ENCODE results near the gene CNGA3. TPM values are rescaled to one million over a fixed set of nuclear protein-coding genes. Genes with fewer than 3 reads are reported as not detected.

Gene CNGA3
- total and polyA plus RNA-seq, 2 of the 4 experiments (the other 2 are of a cell fraction), result under 0.01 TPM; not detected in 1

DNA sequence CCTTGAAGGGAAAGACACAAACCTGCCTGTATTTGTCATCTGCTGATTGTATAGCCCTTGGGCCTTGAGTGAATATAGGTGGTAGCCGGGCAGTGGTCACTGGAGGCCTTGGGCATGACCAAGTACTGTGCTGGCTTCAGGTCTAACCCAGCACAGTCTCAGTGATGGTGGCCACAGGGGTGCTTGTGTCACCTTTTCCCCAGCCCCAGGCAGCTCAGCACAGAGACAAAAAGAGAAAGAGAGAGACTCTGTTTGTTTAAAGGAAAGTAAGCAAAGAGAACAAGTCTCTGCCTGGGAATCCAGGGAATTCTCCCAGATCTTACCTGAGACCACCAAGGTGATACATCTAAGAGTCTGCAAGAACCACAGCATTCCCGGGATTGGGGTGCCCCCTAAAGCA is 59.0 kb downstream of the CNGA3 start:
- H4K91ac ChIP-seq (ENCODE audit: insufficient read depth, low read depth, low read length), result no peak overlapping the region
- no peak overlapping the region for H2BK5ac ChIP-seq (ENCODE audit: low read depth, low read length, poor library complexity, severe bottlenecking)
- H2AFZ ChIP-seq (replicated peaks; ENCODE audit: low read length, poor library complexity), result no peak overlapping the region
- H3K4me1 ChIP-seq (ENCODE audit: control insufficient read depth, insufficient read depth, low read length), result no peaks in the 10 kb centered on the region
- no peak overlapping the region for H3K18ac ChIP-seq (ENCODE audit: low read depth, low read length)
- ChIA-PET CTCF (no interaction called here), POLR2A (ENCODE audit: unreplicated experiment) (no interaction called here)
- no peak overlapping the region for H3K4me2 ChIP-seq (ENCODE audit: low read depth, low read length)
- BruUV-seq (replicated peaks), result no TSS peak
- no peak overlapping the region for H2BK120ac ChIP-seq (ENCODE audit: low read depth, low read length)
- H3K27ac ChIP-seq (ENCODE audit: insufficient read depth, low read length), result no peak overlapping the region
- no peak for ATAC-seq (ENCODE audit: low read depth)
- no peaks in the 10 kb centered on the region for H3K79me1 ChIP-seq (ENCODE audit: low read depth in 1 of 2, low read length in 2 of 2)
- H3K9me1 ChIP-seq (ENCODE audit: insufficient read depth, low read length), result no peaks in the 10 kb centered on the region
- H4K20me1 ChIP-seq (ENCODE audit: insufficient read depth, low read length), result no peaks in the 10 kb centered on the region
- no peak overlapping the region for H4K8ac ChIP-seq (ENCODE audit: low read depth in 2 of 2, low read length in 2 of 2)
- no peak overlapping the region for H3K4ac ChIP-seq (ENCODE audit: low read depth, low read length)
- no peaks in the 10 kb centered on the region for H3K9me3 ChIP-seq (ENCODE audit: control insufficient read depth, insufficient read depth, low read length)
- no peak overlapping the region for H2AK9ac ChIP-seq (replicated peaks; ENCODE audit: low read depth, low read length, poor library complexity)
- intact Hi-C loops (cut with micrococcal nuclease) (no loop called here), dilution Hi-C loops (cut with HindIII; ENCODE audit: low sequenced_read_pairs, unreplicated experiment) (no loop called here), in situ Hi-C loops (cut with MboI; ENCODE audit: low sequenced_read_pairs) (loop anchor here (5.0 to 25.0 kb wide), 2 partner anchors 197 to 432 kb away; no protein-coding TSS in a partner anchor)
- no CpG with 5 or more reads among the region's 2 CpGs for WGBS, 2 experiments (ENCODE audit: extremely low coverage in 2 of 2, insufficient read length in 1 of 2)
- no peak overlapping the region for H3K9ac ChIP-seq (ENCODE audit: low read depth, low read length)
- H3K27me3 ChIP-seq (ENCODE audit: control insufficient read depth, insufficient read depth, low read length), result peaks cover 11% of the 10 kb centered on the region
- H3K4me3 ChIP-seq (ENCODE audit: insufficient read depth, low read depth, low read length), result no peak overlapping the region
- no peak overlapping the region for H3K14ac ChIP-seq (replicated peaks; ENCODE audit: low read depth, low read length)
- no peak overlapping the region for H3K56ac ChIP-seq (ENCODE audit: extremely low read depth, insufficient read depth, low read length)
- TF ChIP-seq FOS (IDR thresholded peaks at IDR 0.05; ENCODE audit: low read depth, low read length) (no peak), RAD21 (IDR thresholded peaks at IDR 0.05; ENCODE audit: low read length) (no peak), POLR2A (IDR thresholded peaks at IDR 0.05; ENCODE audit: low read depth, low read length) (no peak), MAZ (IDR thresholded peaks at IDR 0.05; ENCODE audit: borderline replicate concordance, low read depth, low read length) (no peak), BHLHE40 (IDR thresholded peaks at IDR 0.05; ENCODE audit: low read depth, low read length) (no peak), CHD1 (IDR thresholded peaks at IDR 0.05; ENCODE audit: low read depth, low read length) (no peak), CEBPB (IDR thresholded peaks at IDR 0.05; ENCODE audit: low read depth, low read length) (no peak), RFX5 (IDR thresholded peaks at IDR 0.05; ENCODE audit: low read depth, low read length) (no peak), RCOR1 (IDR thresholded peaks at IDR 0.05; ENCODE audit: insufficient replicate concordance, low read length) (no peak), NFE2L2 (IDR thresholded peaks at IDR 0.05; ENCODE audit: low read depth, low read length) (no peak), MXI1 (IDR thresholded peaks at IDR 0.05; ENCODE audit: borderline replicate concordance, low read depth, low read length) (no peak), SMC3 (IDR thresholded peaks at IDR 0.05; ENCODE audit: low read depth, low read length) (no peak), MAFK (IDR thresholded peaks at IDR 0.05; ENCODE audit: low read depth, low read length) (no peak)
- TF ChIP-seq, protein P1, sequence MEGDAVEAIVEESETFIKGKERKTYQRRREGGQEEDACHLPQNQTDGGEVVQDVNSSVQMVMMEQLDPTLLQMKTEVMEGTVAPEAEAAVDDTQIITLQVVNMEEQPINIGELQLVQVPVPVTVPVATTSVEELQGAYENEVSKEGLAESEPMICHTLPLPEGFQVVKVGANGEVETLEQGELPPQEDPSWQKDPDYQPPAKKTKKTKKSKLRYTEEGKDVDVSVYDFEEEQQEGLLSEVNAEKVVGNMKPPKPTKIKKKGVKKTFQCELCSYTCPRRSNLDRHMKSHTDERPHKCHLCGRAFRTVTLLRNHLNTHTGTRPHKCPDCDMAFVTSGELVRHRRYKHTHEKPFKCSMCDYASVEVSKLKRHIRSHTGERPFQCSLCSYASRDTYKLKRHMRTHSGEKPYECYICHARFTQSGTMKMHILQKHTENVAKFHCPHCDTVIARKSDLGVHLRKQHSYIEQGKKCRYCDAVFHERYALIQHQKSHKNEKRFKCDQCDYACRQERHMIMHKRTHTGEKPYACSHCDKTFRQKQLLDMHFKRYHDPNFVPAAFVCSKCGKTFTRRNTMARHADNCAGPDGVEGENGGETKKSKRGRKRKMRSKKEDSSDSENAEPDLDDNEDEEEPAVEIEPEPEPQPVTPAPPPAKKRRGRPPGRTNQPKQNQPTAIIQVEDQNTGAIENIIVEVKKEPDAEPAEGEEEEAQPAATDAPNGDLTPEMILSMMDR (conservative IDR thresholded peaks at IDR 0.05; ENCODE audit: low read depth, low read length), result no peak
- TF ChIP-seq, protein P2, sequence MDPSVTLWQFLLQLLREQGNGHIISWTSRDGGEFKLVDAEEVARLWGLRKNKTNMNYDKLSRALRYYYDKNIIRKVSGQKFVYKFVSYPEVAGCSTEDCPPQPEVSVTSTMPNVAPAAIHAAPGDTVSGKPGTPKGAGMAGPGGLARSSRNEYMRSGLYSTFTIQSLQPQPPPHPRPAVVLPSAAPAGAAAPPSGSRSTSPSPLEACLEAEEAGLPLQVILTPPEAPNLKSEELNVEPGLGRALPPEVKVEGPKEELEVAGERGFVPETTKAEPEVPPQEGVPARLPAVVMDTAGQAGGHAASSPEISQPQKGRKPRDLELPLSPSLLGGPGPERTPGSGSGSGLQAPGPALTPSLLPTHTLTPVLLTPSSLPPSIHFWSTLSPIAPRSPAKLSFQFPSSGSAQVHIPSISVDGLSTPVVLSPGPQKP (IDR thresholded peaks at IDR 0.05; ENCODE audit: borderline replicate concordance, low read depth, low read length), result no peak
- TF ChIP-seq, protein P3, sequence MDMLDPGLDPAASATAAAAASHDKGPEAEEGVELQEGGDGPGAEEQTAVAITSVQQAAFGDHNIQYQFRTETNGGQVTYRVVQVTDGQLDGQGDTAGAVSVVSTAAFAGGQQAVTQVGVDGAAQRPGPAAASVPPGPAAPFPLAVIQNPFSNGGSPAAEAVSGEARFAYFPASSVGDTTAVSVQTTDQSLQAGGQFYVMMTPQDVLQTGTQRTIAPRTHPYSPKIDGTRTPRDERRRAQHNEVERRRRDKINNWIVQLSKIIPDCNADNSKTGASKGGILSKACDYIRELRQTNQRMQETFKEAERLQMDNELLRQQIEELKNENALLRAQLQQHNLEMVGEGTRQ (IDR thresholded peaks at IDR 0.05; ENCODE audit: low read depth, low read length), result no peak
- no peak for DNase-seq
- no peak overlapping the region for H3K23ac ChIP-seq (ENCODE audit: low read depth, low read length)
- no peak overlapping the region for H2AK5ac ChIP-seq (ENCODE audit: low read depth, low read length)
- no peak overlapping the region for H4K5ac ChIP-seq (ENCODE audit: low read depth, low read length)
- H3K36me3 ChIP-seq (ENCODE audit: control insufficient read depth, insufficient read depth, low read length), result no peaks in the 10 kb centered on the region
- no peak overlapping the region for H2BK20ac ChIP-seq (ENCODE audit: low read depth, low read length)
- no peak overlapping the region for H2BK15ac ChIP-seq (ENCODE audit: low read depth, low read length)

Measured in IMR-90 (cell line).